Measurements from ENCODE around the gene SOX11. TPM values are rescaled to one million over a fixed set of nuclear protein-coding genes. Genes with fewer than 3 reads are reported as not detected.

The SOX11 gene
- total RNA-seq, 2 experiments from 2014 or later, result not detected

DNA sequence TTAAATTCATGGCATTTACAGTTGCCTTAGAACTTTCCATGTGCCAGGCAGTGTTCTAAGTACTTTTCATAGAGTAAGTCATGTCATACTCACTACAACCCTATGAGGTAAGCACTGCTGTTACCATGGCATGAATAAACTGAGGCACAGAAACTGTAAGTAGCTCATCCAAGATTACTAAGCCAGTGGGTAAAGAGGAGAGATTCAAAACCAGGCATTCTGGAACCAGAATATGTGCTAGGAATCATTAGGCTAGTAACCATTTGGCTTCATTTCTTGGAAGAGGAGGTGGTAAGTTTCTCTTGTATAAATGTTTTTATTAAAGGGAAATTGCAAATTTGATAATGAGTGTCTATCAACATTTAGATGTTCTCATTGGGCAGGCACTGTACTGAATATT, 35.1 kb downstream of the SOX11 start:
- H3K27ac Mint-ChIP-seq, result no peak overlapping the region
- intact Hi-C loops (cut with DNase I, micrococcal nuclease), result no loop called here
- peaks cover 3% of the 10 kb centered on the region for H3K4me1 Mint-ChIP-seq
- DNase-seq, result no peak
- peaks cover 7% of the 10 kb centered on the region for H3K27me3 Mint-ChIP-seq
- H3K4me3 Mint-ChIP-seq, result no peak overlapping the region
- no peaks in the 10 kb centered on the region for H3K36me3 Mint-ChIP-seq (ENCODE audit: low read depth)
- no peaks in the 10 kb centered on the region for H3K9me3 Mint-ChIP-seq (ENCODE audit: low read depth)
- POLR2A ChIA-PET, result no interaction called here
- CTCF ChIA-PET, result no interaction called here
- no peak for ATAC-seq

GRCh38 chr2:5729416-5729815, 37.2 kb downstream of the SOX11 start:
- H3K4me3 Mint-ChIP-seq, result no peak overlapping the region
- DNase-seq, result no peak
- H3K4me1 Mint-ChIP-seq, result peaks cover 3% of the 10 kb centered on the region
- H3K9me3 Mint-ChIP-seq (ENCODE audit: low read depth), result peaks cover 2% of the 10 kb centered on the region
- no peak for ATAC-seq
- ChIA-PET CTCF (interaction anchor here (0.7 kb wide), 1 partner anchor 656 kb away, joined by 3 read pairs; no protein-coding TSS in a partner anchor), POLR2A (no interaction called here)
- H3K27me3 Mint-ChIP-seq, result peaks cover 10% of the 10 kb centered on the region
- H3K36me3 Mint-ChIP-seq (ENCODE audit: low read depth), result no peaks in the 10 kb centered on the region
- H3K27ac Mint-ChIP-seq, result no peak overlapping the region
- intact Hi-C loops (cut with DNase I, micrococcal nuclease), result no loop called here

GRCh38 chr2:5730386-5730785, 38.2 kb downstream of the SOX11 start:
- H3K27me3 Mint-ChIP-seq, result peaks cover 10% of the 10 kb centered on the region
- ChIA-PET POLR2A (no interaction called here), CTCF (no interaction called here)
- H3K4me1 Mint-ChIP-seq, result peaks cover 3% of the 10 kb centered on the region
- no peaks in the 10 kb centered on the region for H3K36me3 Mint-ChIP-seq (ENCODE audit: low read depth)
- peaks cover 2% of the 10 kb centered on the region for H3K9me3 Mint-ChIP-seq (ENCODE audit: low read depth)
- no peak overlapping the region for H3K4me3 Mint-ChIP-seq
- H3K27ac Mint-ChIP-seq, result no peak overlapping the region
- no peak for DNase-seq
- no peak for ATAC-seq
- intact Hi-C loops (cut with DNase I, micrococcal nuclease), result no loop called here

- no peak overlapping the region for H3K27ac Mint-ChIP-seq
- peaks cover 2% of the 10 kb centered on the region for H3K9me3 Mint-ChIP-seq (ENCODE audit: low read depth)
- ChIA-PET CTCF (interaction anchor here (0.6 kb wide), 1 partner anchor 26 kb away, joined by 3 read pairs; no protein-coding TSS in a partner anchor), POLR2A (no interaction called here)
- no peaks in the 10 kb centered on the region for H3K4me1 Mint-ChIP-seq
- peaks cover 3% of the 10 kb centered on the region for H3K27me3 Mint-ChIP-seq
- H3K4me3 Mint-ChIP-seq, result no peak overlapping the region
- ATAC-seq, result no peak
- no peaks in the 10 kb centered on the region for H3K36me3 Mint-ChIP-seq (ENCODE audit: low read depth)
- no peak for DNase-seq
- intact Hi-C loops (cut with DNase I, micrococcal nuclease), result no loop called here
These were observed 42.8 kb downstream of the SOX11 start for GRCh38 chr2:5734859-5735520.

GRCh38 chr2:5735521-5735861, 43.3 kb downstream of the SOX11 start:
- H3K4me1 Mint-ChIP-seq, result no peaks in the 10 kb centered on the region
- H3K27me3 Mint-ChIP-seq, result peaks cover 3% of the 10 kb centered on the region
- no peak overlapping the region for H3K27ac Mint-ChIP-seq
- peaks cover 2% of the 10 kb centered on the region for H3K9me3 Mint-ChIP-seq (ENCODE audit: low read depth)
- intact Hi-C loops (cut with DNase I, micrococcal nuclease), result no loop called here
- H3K4me3 Mint-ChIP-seq, result no peak overlapping the region
- ATAC-seq, result no peak
- POLR2A ChIA-PET, result no interaction called here
- DNase-seq, result no peak
- H3K36me3 Mint-ChIP-seq (ENCODE audit: low read depth), result no peaks in the 10 kb centered on the region
- CTCF ChIA-PET, result no interaction called here

- no peak for ATAC-seq
- Mint-ChIP-seq H3K9me3 (ENCODE audit: low read depth) (peaks cover 2% of the 10 kb centered on the region), H3K27ac (no peak overlapping the region), H3K4me1 (no peaks in the 10 kb centered on the region), H3K36me3 (ENCODE audit: low read depth) (no peaks in the 10 kb centered on the region), H3K4me3 (no peak overlapping the region), H3K27me3 (peaks cover 3% of the 10 kb centered on the region)
- DNase-seq, result no peak
- CTCF ChIA-PET, result no interaction called here
- intact Hi-C loops (cut with DNase I, micrococcal nuclease), result no loop called here
- POLR2A ChIA-PET, result no interaction called here
These were observed 43.9 kb downstream of the SOX11 start for GRCh38 chr2:5736050-5736449.

DNA sequence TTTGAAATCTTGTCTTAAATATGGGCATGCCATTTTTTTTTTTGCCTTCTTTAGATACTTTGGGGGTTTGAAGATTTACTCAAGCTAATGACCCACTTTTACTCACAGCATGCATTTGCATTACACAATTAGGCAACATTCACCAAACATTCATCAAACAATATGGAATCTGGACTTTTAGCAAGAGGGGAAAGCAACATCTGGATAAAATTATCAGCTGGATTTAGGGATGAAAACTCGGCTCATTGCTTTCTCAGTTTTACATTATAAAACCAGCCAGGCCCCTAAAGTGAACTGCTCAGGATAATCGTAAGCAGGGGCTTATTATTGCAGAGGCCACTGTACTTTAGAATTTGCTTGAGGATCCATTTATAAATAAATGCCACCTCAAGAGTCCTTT, 44.7 kb downstream of the SOX11 start:
- DNase-seq (no peak), ATAC-seq (no peak)
- no peaks in the 10 kb centered on the region for H3K36me3 Mint-ChIP-seq (ENCODE audit: low read depth)
- no peak overlapping the region for H3K4me3 Mint-ChIP-seq
- H3K9me3 Mint-ChIP-seq (ENCODE audit: low read depth), result peaks cover 2% of the 10 kb centered on the region
- H3K27me3 Mint-ChIP-seq, result peaks cover 3% of the 10 kb centered on the region
- ChIA-PET CTCF (no interaction called here), POLR2A (no interaction called here)
- H3K4me1 Mint-ChIP-seq, result no peaks in the 10 kb centered on the region
- intact Hi-C loops (cut with DNase I, micrococcal nuclease), result no loop called here
- no peak overlapping the region for H3K27ac Mint-ChIP-seq

DNA sequence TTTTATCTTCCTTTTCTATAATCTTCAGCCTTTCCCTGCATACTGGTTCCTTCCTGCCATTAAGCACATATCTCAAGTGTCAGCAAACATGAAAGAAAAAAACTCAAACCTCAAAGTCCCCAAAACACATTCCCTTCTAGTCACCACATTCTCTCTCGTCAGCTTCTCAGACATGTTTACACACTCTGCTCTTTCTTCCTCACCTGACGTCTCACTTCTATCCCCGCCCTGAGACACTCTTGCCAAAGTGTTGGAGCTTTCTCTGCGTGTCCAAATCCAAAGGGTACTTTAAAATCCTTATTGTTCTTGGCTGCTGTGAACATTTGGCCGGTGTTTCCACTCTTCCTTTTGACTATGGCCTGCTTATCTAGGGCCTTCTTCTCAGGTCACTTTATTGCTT, 47.9 kb downstream of the SOX11 start:
- ATAC-seq (no peak), DNase-seq (no peak)
- Mint-ChIP-seq H3K36me3 (ENCODE audit: low read depth) (no peaks in the 10 kb centered on the region), H3K27me3 (no peaks in the 10 kb centered on the region), H3K9me3 (ENCODE audit: low read depth) (no peaks in the 10 kb centered on the region), H3K27ac (no peak overlapping the region), H3K4me1 (no peaks in the 10 kb centered on the region), H3K4me3 (no peak overlapping the region)
- ChIA-PET POLR2A (interaction anchor here (0.7 kb wide), 1 partner anchor 747 kb away, joined by 3 read pairs; no protein-coding TSS in a partner anchor), CTCF (no interaction called here)
- intact Hi-C loops (cut with DNase I, micrococcal nuclease), result no loop called here

DNA sequence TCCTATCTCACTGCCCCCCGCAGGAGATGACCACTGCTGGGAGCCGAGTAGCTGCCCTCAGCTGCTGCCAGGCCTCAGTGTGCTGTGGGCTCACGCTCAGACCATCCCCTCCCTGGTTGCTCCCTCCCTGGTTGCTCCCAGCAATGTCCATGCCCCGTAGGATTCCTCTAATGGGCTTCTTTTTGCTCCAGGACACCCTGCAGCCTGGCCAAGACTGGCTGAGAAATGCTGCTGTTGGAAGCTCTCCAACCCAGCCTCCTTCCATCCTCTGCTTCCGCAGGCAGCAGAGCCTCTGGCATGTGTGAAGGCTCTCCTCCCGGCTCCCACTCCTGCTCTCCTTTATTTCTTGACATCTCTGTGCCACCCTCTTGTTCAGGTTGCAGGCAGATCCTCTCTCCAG, 48.6 kb downstream of the SOX11 start:
- no peak for ATAC-seq
- CTCF ChIA-PET, result no interaction called here
- H3K36me3 Mint-ChIP-seq (ENCODE audit: low read depth), result no peaks in the 10 kb centered on the region
- H3K4me3 Mint-ChIP-seq, result no peak overlapping the region
- no peaks in the 10 kb centered on the region for H3K4me1 Mint-ChIP-seq
- POLR2A ChIA-PET, result no interaction called here
- no peaks in the 10 kb centered on the region for H3K27me3 Mint-ChIP-seq
- H3K9me3 Mint-ChIP-seq (ENCODE audit: low read depth), result no peaks in the 10 kb centered on the region
- no peak overlapping the region for H3K27ac Mint-ChIP-seq
- intact Hi-C loops (cut with DNase I, micrococcal nuclease), result no loop called here
- DNase-seq, result no peak

- CTCF ChIA-PET, result no interaction called here
- H3K4me3 Mint-ChIP-seq, result no peak overlapping the region
- no peak overlapping the region for H3K27ac Mint-ChIP-seq
- no peaks in the 10 kb centered on the region for H3K36me3 Mint-ChIP-seq (ENCODE audit: low read depth)
- no peaks in the 10 kb centered on the region for H3K27me3 Mint-ChIP-seq
- POLR2A ChIA-PET, result no interaction called here
- intact Hi-C loops (cut with DNase I, micrococcal nuclease), result no loop called here
- no peak for DNase-seq
- no peaks in the 10 kb centered on the region for H3K9me3 Mint-ChIP-seq (ENCODE audit: low read depth)
- H3K4me1 Mint-ChIP-seq, result no peaks in the 10 kb centered on the region
- no peak for ATAC-seq
These were observed 49.1 kb downstream of the SOX11 start for GRCh38 chr2:5741242-5741641.

GRCh38 chr2:5742126-5742525, 49.9 kb downstream of the SOX11 start:
- CTCF ChIA-PET, result no interaction called here
- Mint-ChIP-seq H3K27ac (no peak overlapping the region), H3K4me1 (no peaks in the 10 kb centered on the region), H3K27me3 (no peaks in the 10 kb centered on the region), H3K9me3 (ENCODE audit: low read depth) (no peaks in the 10 kb centered on the region), H3K36me3 (ENCODE audit: low read depth) (no peaks in the 10 kb centered on the region), H3K4me3 (no peak overlapping the region)
- ATAC-seq (no peak), DNase-seq (no peak)
- POLR2A ChIA-PET, result no interaction called here
- intact Hi-C loops (cut with DNase I, micrococcal nuclease), result no loop called here

GRCh38 chr2:5748391-5748790, 56.2 kb downstream of the SOX11 start:
- POLR2A ChIA-PET, result no interaction called here
- H3K9me3 Mint-ChIP-seq (ENCODE audit: low read depth), result no peaks in the 10 kb centered on the region

DNA sequence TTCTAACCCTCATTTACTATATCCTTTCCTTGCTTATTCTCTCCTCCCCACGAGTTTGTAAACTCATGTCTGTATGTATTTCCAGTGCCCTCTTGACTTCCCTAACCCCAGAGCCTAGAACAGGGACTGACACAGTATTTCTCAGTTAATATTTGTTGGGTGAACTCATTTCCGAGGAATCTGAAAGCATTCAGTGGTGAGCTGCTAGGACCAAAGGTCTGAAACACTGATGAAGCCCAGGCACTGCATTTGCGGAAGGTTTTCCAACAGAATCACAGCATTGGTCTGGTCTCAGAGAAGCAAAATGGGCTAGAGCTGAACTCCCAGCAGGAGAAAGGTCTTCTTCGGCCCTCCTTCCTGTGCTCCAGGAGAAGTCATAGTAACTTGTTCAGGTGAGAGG, 56.8 kb downstream of the SOX11 start:
- DNase-seq (no peak), ATAC-seq (no peak)
- POLR2A ChIA-PET, result no interaction called here
- intact Hi-C loops (cut with DNase I, micrococcal nuclease), result no loop called here
- Mint-ChIP-seq H3K4me1 (no peaks in the 10 kb centered on the region), H3K36me3 (ENCODE audit: low read depth) (no peaks in the 10 kb centered on the region), H3K27ac (no peak overlapping the region), H3K9me3 (ENCODE audit: low read depth) (no peaks in the 10 kb centered on the region), H3K4me3 (no peak overlapping the region), H3K27me3 (peaks cover 4% of the 10 kb centered on the region)
- CTCF ChIA-PET, result no interaction called here

More at GRCh38 chr2:5748391-5748790, 56.2 kb downstream of the SOX11 start:
- CTCF ChIA-PET, result no interaction called here
- Mint-ChIP-seq H3K27me3 (peaks cover 4% of the 10 kb centered on the region), H3K4me3 (no peak overlapping the region), H3K36me3 (ENCODE audit: low read depth) (no peaks in the 10 kb centered on the region), H3K4me1 (no peaks in the 10 kb centered on the region), H3K27ac (no peak overlapping the region)
- intact Hi-C loops (cut with DNase I, micrococcal nuclease), result no loop called here
- no peak for ATAC-seq
- DNase-seq, result no peak
